ENCODE results near the gene SFTPD. TPM values are rescaled to one million over a fixed set of nuclear protein-coding genes. Genes with fewer than 3 reads are reported as not detected.
A peak's percentile ranks its signal among the peaks of the same experiment; 100 is the strongest.

Gene SFTPD
- total and polyA plus RNA-seq, 5 experiments from 2014 or later: not detected

DNA sequence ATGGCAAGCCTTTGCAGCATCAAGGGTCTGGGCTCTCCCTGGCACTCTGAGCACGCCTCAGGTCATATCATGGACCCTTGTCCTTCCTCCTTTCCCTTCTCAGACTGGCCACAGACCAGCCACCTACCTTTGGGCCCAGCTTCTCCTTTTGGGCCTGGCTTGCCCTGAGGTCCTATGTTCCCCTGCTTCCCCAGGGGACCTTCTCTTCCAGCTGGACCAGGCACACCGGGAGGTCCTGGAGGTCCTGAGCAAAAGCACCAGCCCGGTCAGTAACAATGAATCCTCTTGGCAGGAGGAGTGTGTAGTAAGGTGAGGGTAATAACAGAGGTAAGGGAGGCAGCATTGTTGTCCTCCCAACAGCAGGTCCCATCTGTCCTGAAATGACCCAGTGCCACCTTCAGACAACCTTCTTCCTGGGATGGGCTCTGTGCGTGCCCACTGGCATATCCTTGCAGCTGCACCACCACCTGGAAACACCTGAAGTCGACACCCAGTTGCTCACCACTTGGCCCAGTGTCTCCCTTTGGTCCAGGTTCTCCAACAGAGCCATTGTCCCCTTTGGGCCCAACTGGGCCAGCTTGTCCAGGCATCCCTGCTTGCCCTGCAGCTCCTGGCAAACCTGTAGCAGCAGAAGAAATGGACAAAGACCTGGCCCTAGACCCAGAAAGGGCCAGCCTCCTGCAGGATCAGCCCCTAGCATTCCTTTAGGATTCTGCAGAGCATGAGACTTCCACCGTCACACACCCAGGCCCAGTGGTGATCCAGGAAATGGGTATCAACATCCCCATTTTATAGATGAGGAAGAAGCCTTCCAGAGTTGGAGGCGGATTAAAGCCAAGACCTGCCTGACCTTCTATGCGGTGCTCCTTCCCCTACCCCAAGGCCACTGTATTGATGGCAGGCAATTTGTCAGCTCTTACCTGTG lies 6.4 kb downstream of the SFTPD start:
- Mint-ChIP-seq H3K9me3 (no peaks in the 10 kb centered on the region), H3K27ac (no peak overlapping the region), H3K27me3 (peaks cover 0 to 10% (median 2%) of the 10 kb centered on the region in 5 donors), H3K4me3 (no peak overlapping the region), H3K36me3 (no peaks in the 10 kb centered on the region), H3K4me1 (peaks cover 6 to 31% (median 16%) of the 10 kb centered on the region in 4 donors)
- DNase-seq (no peak), ATAC-seq (no peak)
- POLR2A ChIA-PET: no interaction called here

- DNase-seq (no peak), ATAC-seq (no peak)
- Mint-ChIP-seq H3K27me3 (peaks cover 0 to 17% (median 2%) of the 10 kb centered on the region in 5 donors), H3K4me1 (peaks cover 6 to 39% (median 16%) of the 10 kb centered on the region in 4 donors), H3K9me3 (no peaks in the 10 kb centered on the region), H3K4me3 (no peak overlapping the region), H3K27ac (no peak overlapping the region), H3K36me3 (no peaks in the 10 kb centered on the region)
- POLR2A ChIA-PET: no interaction called here
Observed at GRCh38 chr10:79941585-79942210, 7.2 kb downstream of the SFTPD start.

DNA sequence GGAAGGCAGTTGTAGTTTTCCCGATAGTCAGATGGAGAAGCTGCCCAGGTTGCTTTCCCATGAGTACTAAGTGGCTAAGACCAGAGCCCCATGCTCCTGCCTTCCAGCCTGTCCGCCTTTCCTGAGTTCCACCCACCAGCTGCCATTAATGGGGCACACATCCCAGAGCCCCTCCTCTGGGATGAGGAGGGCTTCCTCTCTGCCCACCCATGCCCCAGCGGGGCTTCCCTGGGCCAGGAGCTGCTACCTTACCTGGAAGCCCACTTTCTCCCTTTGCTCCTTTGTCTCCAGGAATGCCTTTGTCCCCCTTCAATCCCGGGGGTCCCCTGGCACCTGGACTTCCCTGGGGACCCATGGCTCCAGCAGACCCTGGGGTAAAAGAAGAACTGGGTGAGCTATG lies 7.8 kb downstream of the SFTPD start:
- Mint-ChIP-seq H3K27ac (no peak overlapping the region), H3K27me3 (peaks cover 0 to 22% (median 2%) of the 10 kb centered on the region in 5 donors), H3K4me3 (no peak overlapping the region), H3K36me3 (no peaks in the 10 kb centered on the region), H3K9me3 (no peaks in the 10 kb centered on the region), H3K4me1 (peaks cover 6 to 43% (median 16%) of the 10 kb centered on the region in 4 donors)
- POLR2A ChIA-PET: no interaction called here
- ATAC-seq (no peak), DNase-seq (no peak)

DNA sequence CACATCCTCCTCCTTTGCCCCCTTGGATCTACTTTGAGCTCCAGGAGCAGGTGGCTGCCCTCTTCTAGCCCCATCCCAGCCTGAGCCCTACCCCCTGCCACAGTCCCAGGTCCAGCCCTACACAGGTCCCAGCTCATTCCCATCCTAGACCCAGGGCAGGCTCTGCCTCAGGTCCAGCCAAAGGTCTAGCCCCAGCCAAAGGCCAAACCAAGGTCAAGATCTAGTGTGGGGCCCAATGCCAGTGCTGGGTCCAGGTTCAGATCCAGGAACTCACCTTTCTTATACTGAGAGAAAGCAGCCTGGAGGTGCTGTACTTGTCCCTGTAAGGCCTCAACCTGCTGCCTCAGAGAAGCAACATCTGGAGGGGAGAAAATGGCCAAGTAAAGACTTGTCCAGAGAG lies 8.5 kb downstream of the SFTPD start:
- DNase-seq (no peak), ATAC-seq (no peak)
- H3K4me3 Mint-ChIP-seq: no peak overlapping the region
- H3K4me1 Mint-ChIP-seq: peaks cover 6 to 45% (median 16%) of the 10 kb centered on the region in 4 donors
- no peaks in the 10 kb centered on the region for H3K36me3 Mint-ChIP-seq
- no peak overlapping the region for H3K27ac Mint-ChIP-seq
- POLR2A ChIA-PET: no interaction called here
- peaks cover 1 to 24% (median 3%) of the 10 kb centered on the region in 5 donors for H3K27me3 Mint-ChIP-seq
- no peaks in the 10 kb centered on the region for H3K9me3 Mint-ChIP-seq

GRCh38 chr10:79939969-79940368 lies 8.9 kb downstream of the SFTPD start:
- no peaks in the 10 kb centered on the region for H3K36me3 Mint-ChIP-seq
- POLR2A ChIA-PET: no interaction called here
- peaks cover 1 to 27% (median 2%) of the 10 kb centered on the region in 5 donors for H3K27me3 Mint-ChIP-seq
- ATAC-seq (no peak), DNase-seq (no peak)
- no peak overlapping the region for H3K27ac Mint-ChIP-seq
- H3K9me3 Mint-ChIP-seq: no peaks in the 10 kb centered on the region
- no peak overlapping the region for H3K4me3 Mint-ChIP-seq
- peaks cover 6 to 45% (median 16%) of the 10 kb centered on the region in 4 donors for H3K4me1 Mint-ChIP-seq

DNA sequence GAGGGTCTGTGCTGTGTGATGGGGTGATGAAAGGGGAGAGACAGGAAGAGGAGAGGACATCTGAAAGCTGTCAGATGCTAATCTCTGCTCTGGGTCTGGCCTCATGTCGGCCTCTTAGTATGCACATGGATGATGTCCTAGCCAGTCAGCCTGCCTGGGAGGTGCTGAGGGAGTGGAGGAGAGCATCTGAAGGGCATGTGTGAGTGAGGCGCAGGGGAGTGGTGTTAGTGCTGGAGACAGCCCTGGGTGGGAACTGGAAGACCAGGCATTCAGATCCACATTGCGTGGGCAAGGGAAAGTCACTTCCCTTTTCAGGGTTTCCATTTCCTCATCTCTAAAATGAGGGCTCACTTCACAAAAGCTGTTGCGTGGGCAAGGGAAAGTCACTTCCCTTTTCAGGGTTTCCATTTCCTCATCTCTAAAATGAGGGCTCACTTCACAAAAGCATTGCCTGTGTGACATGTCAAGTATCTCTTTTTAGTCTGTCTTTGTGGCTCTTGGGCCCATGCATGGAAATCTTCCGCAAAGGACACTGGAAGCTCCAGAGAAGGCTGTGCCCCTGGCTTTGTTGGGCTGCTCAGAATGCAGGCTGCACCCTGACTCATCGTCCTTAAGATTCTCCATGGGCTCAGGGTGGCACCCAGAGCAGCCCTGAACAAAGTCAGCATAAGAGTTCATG lies 10.0 kb downstream of the SFTPD start:
- H3K4me1 Mint-ChIP-seq: peaks cover 6 to 45% (median 16%) of the 10 kb centered on the region in 4 donors
- POLR2A ChIA-PET: no interaction called here

DNA sequence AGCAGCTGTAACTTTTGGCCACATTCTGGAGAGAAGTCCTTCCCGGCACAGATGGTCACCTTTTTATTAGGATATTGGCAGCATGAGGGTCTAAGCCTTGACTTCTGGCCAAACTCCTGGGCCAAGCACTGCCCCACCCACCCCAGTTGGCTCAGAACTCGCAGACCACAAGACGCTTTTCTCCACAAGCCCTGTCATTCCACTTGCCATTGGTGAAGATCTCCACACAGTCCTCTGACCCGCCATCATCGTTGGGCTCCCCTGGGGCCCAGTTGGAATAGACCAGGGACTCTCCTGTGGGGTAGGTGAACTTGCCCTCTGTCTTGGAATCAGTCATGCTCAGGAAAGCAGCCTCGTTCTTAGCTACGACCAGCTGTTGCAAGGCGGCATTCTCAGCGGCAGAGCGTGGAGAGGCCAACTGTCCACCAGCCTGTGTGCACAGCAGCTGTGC lies 11.2 kb downstream of the SFTPD start:
- no peak for DNase-seq
- Mint-ChIP-seq H3K9me3 (no peaks in the 10 kb centered on the region), H3K27me3 (peaks cover 5 to 34% (median 17%) of the 10 kb centered on the region in 5 donors), H3K27ac (no peak overlapping the region), H3K4me3 (no peak overlapping the region), H3K4me1 (peaks cover 6 to 45% (median 16%) of the 10 kb centered on the region in 4 donors), H3K36me3 (no peaks in the 10 kb centered on the region)
- POLR2A ChIA-PET: no interaction called here
- ATAC-seq: no peak

More for the DNA sequence above, 10.0 kb downstream of the SFTPD start:
- H3K36me3 Mint-ChIP-seq: no peaks in the 10 kb centered on the region
- H3K27ac Mint-ChIP-seq: peak overlapping the region in 4 of 10 donors; percentile 19 to 84 (median 66)
- peaks cover 3 to 30% (median 10%) of the 10 kb centered on the region in 5 donors for H3K27me3 Mint-ChIP-seq
- ATAC-seq (peak; percentile 18 to 58), DNase-seq (peak in 1 of 10 donors; percentile 32)
- H3K4me3 Mint-ChIP-seq: peak overlapping the region in 6 of 10 donors; percentile 5 to 50 (median 14)
- H3K9me3 Mint-ChIP-seq: no peaks in the 10 kb centered on the region

DNA sequence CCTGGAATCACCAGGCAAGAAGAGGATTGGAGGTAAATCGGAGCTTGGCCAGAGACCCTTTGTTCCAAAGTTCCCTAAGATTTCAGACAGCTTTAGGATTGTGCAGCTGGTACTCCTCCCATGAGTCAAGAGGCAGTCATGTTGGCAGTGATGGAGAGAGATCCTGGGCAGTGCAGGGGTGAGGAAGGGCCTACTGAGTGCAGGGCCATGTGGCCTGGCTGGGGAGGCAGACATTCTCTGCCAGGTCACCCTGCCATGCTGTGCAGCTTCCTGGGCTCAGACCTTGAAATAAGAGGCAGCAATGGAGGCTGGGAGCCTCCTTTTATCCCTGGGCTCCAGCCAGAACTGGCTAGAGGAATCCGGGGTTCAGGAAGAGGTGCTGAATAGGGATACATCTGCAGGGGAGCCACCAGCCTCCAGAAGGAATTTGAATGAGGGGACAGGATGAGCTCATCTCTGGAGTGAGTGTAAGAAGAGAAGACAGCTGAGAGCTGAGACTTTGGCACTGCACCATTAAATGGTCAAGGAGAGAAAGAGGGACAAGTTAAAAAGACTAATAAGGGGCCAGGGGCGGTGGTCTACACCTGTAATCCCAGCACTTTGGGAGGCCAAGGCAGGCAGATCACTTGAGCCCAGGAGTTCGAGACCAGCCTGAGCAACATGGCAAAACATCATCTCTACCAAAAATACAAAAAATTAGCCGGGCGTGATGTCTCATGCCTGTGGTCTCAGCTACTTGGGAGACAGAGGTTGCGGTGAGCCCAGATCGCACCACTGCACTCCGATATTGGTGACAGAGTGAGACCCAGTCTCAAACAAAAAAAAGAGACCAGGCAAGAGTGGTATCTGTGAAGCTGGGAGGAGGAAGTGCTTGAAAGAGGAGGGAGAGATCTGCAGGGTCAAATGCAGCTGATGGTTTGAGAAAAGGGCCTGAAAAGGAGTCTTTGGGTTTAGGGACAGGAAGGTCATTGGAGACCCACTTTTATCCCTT lies 12.0 kb downstream of the SFTPD start:
- no peak for DNase-seq
- H3K4me3 Mint-ChIP-seq: peak overlapping the region in 1 of 10 donors; percentile 52
- POLR2A ChIA-PET: no interaction called here
- peaks cover 6 to 43% (median 16%) of the 10 kb centered on the region in 4 donors for H3K4me1 Mint-ChIP-seq
- no peak for ATAC-seq
- H3K36me3 Mint-ChIP-seq: no peaks in the 10 kb centered on the region
- H3K9me3 Mint-ChIP-seq: no peaks in the 10 kb centered on the region
- H3K27me3 Mint-ChIP-seq: peaks cover 6 to 39% (median 21%) of the 10 kb centered on the region in 5 donors
- peak overlapping the region in 1 of 10 donors; percentile 51 for H3K27ac Mint-ChIP-seq

DNA sequence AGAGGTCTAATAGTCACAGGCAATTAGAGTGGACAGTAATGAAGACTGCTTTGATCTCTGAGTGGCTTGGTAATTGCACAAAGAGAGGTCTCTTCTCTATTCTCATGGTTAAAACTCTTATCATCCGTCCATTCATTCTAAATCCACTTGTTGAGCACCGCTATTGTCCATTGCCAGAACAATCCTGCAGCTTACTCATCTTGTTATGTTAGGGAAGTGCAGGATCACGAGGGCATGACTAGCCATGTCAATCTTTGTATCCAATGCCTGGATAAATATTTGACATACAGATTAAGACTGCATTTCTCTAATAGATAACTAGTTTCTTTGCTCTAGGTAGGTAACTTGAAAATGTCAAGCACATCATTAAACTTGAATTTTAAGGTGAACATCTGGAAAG lies 14.9 kb downstream of the SFTPD start:
- ATAC-seq (no peak), DNase-seq (no peak)

GRCh38 chr10:79932841-79933379 lies 16.0 kb downstream of the SFTPD start:
- no peak for DNase-seq
- ATAC-seq: no peak
- Mint-ChIP-seq H3K4me1 (peaks cover 5 to 18% (median 8%) of the 10 kb centered on the region in 4 donors), H3K9me3 (no peaks in the 10 kb centered on the region), H3K27ac (no peak overlapping the region), H3K27me3 (peaks cover 17 to 56% (median 38%) of the 10 kb centered on the region in 5 donors), H3K4me3 (no peak overlapping the region), H3K36me3 (no peaks in the 10 kb centered on the region)
- POLR2A ChIA-PET: no interaction called here

More for the DNA sequence above, 14.9 kb downstream of the SFTPD start:
- POLR2A ChIA-PET: no interaction called here
- Mint-ChIP-seq H3K27me3 (peaks cover 17 to 56% (median 38%) of the 10 kb centered on the region in 5 donors), H3K4me3 (no peak overlapping the region), H3K4me1 (peaks cover 8 to 28% (median 16%) of the 10 kb centered on the region in 4 donors), H3K36me3 (no peaks in the 10 kb centered on the region), H3K9me3 (no peaks in the 10 kb centered on the region), H3K27ac (no peak overlapping the region)

DNA sequence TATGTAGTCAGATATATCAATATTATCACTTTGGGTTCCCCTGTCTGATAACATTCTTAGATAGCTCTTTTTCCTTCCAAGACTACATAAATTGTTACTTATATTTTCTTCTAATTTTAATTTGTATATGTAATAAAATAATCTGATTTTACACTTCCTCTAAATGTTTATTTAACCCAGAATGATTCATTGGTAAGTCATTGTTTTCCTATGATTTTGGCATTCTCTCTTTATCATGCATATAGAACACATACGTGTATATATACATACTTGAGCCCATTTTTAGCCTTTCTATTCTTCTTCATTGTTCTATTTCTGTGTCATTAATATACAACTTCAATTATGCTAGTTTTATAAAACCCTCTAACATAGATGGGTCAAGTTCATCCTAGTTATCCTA lies 16.6 kb downstream of the SFTPD start:
- Mint-ChIP-seq H3K9me3 (peaks cover 0 to under 1% (median 0%) of the 10 kb centered on the region in 9 donors), H3K4me3 (no peak overlapping the region), H3K4me1 (peaks cover 5 to 12% (median 8%) of the 10 kb centered on the region in 4 donors), H3K36me3 (no peaks in the 10 kb centered on the region), H3K27me3 (peaks cover 17 to 56% (median 38%) of the 10 kb centered on the region in 5 donors), H3K27ac (no peak overlapping the region)
- DNase-seq (no peak), ATAC-seq (no peak)
- POLR2A ChIA-PET: no interaction called here
